GM23338 (cell line): ENCODE results near the gene ANXA7. TPM values are rescaled to one million over a fixed set of nuclear protein-coding genes. Genes with fewer than 3 reads are reported as not detected.

Source experiments
- ATAC-seq: fragments of 200-7000 bp; cut with Tn5 transposase; 3 replicates; pipeline ENCODE4 v1.9.1; 2020
- DNase-seq: peaks from one replicate; pipeline ENCODE4 v3.0.0-alpha.2; 2015; ENCODE audit warnings: low spot score
- H2AFZ ChIP-seq: fragments of 200-600 bp; sonication (generic); 2 replicates; pipeline ENCODE4 v1.8.0; 2016; ENCODE audit warnings: antibody characterized with exemption, mild to moderate bottlenecking, moderate library complexity
- H3F3A ChIP-seq: fragments of 200-600 bp; sonication (generic); replicated peaks from 2 replicates; pipeline ENCODE4 v1.8.0; 2017; ENCODE audit warnings: antibody characterized with exemption, mixed run types, low read depth
- H3K27ac ChIP-seq: fragments of 200-600 bp; sonication (generic); 2 replicates; pipeline ENCODE4 v1.6.1; 2016; ENCODE audit warnings: low read depth
- H3K27me3 ChIP-seq: fragments of 200-600 bp; sonication (generic); 2 replicates; pipeline ENCODE4 v1.8.0; 2016; ENCODE audit warnings: mild to moderate bottlenecking, mixed run types, moderate library complexity; ENCODE audit not compliant: insufficient read depth
- H3K36me3 ChIP-seq: fragments of 200-600 bp; sonication (generic); 2 replicates; pipeline ENCODE4 v1.8.0; 2016; ENCODE audit warnings: mild to moderate bottlenecking; ENCODE audit not compliant: insufficient read depth
- H3K4me1 ChIP-seq: fragments of 200-600 bp; sonication (generic); 2 replicates; pipeline ENCODE4 v1.8.0; 2016; ENCODE audit warnings: mild to moderate bottlenecking, moderate library complexity; ENCODE audit not compliant: insufficient read depth
- H3K4me2 ChIP-seq: fragments of 200-600 bp; sonication (generic); 2 replicates; pipeline ENCODE4 v1.7.1; 2017; ENCODE audit warnings: mixed run types
- H3K4me3 ChIP-seq: fragments of 200-600 bp; sonication (generic); 2 replicates; pipeline ENCODE4 v1.6.1; 2016; ENCODE audit warnings: mixed run types
- H3K79me2 ChIP-seq: fragments of 200-600 bp; sonication (generic); replicated peaks from 2 replicates; pipeline ENCODE4 v1.8.0; 2017; ENCODE audit warnings: mild to moderate bottlenecking; ENCODE audit not compliant: insufficient read depth
- H3K9me2 ChIP-seq: fragments of 200-600 bp; sonication (generic); 2 replicates; pipeline ENCODE4 v1.8.0; 2017; ENCODE audit not compliant: insufficient read depth
- H4K20me1 ChIP-seq: fragments of 200-600 bp; sonication (generic); replicated peaks from 2 replicates; pipeline ENCODE4 v1.8.0; 2017; ENCODE audit warnings: mild to moderate bottlenecking; ENCODE audit not compliant: insufficient read depth
- H3K27ac Mint-ChIP-seq: 2 replicates; pipeline ENCODE4 v1.8.0; 2020; ENCODE audit warnings: inconsistent platforms, mild to moderate bottlenecking, moderate library complexity, mixed read lengths
- H3K27me3 Mint-ChIP-seq: 3 replicates; pipeline ENCODE4 v1.8.0; 2022; ENCODE audit warnings: low read depth, mild to moderate bottlenecking, moderate library complexity, mixed read lengths, inconsistent platforms; ENCODE audit not compliant: insufficient read depth, poor library complexity
- H3K36me3 Mint-ChIP-seq: 3 replicates; pipeline ENCODE4 v1.8.0; 2021; ENCODE audit warnings: low read depth, mild to moderate bottlenecking, inconsistent platforms, moderate library complexity, mixed read lengths
- H3K4me1 Mint-ChIP-seq: 3 replicates; pipeline ENCODE4 v1.8.0; 2020; ENCODE audit warnings: mild to moderate bottlenecking, inconsistent platforms, mixed read lengths
- H3K4me3 Mint-ChIP-seq: 3 replicates; pipeline ENCODE4 v1.8.0; 2021; ENCODE audit warnings: moderate library complexity, mild to moderate bottlenecking, inconsistent platforms, mixed read lengths
- H3K9me3 Mint-ChIP-seq: 3 replicates; pipeline ENCODE4 v1.8.0; 2020; ENCODE audit warnings: moderate library complexity, mild to moderate bottlenecking, inconsistent platforms, mixed read lengths
- JUNB ChIP-seq: IDR thresholded peaks from one replicate; pipeline ENCODE4 v1.6.1; 2016; ENCODE audit warnings: antibody characterized with exemption; ENCODE audit not compliant: unreplicated experiment
- ZNF114 ChIP-seq: fragments of 250-450 bp; sonication (Bioruptor Pico); IDR thresholded peaks from 2 replicates; pipeline ENCODE4 v1.5.0; 2020; ENCODE audit warnings: mild to moderate bottlenecking, moderate library complexity
- ZNF462 ChIP-seq: fragments of 250-450 bp; sonication (Bioruptor Pico); IDR thresholded peaks from 2 replicates; pipeline ENCODE4 v1.5.0; 2020; ENCODE audit warnings: mild to moderate bottlenecking, moderate library complexity
- polyA plus RNA-seq: library from polyadenylated mRNA; unstranded; fragments of >200 nt; fragmentation: Nextera tagmentation; extraction: Ambion mirVana; gene quantifications from 2 replicates; pipeline ENCODE4 v1.2.1, GENCODE V29; 2016
- total RNA-seq: library from RNA; depleted of rRNA; stranded (reverse); fragments of >200 nt; shearing (Covaris generic); gene quantifications from 2 replicates; pipeline ENCODE4 v1.2.3, GENCODE V29; 2014
- TF ChIP-seq, protein P1 (sequence below): IDR thresholded peaks from one replicate; pipeline ENCODE4 v1.6.1; 2018; ENCODE audit warnings: antibody characterized with exemption; ENCODE audit not compliant: unreplicated experiment

ANXA7 gene
- total and polyA plus RNA-seq, 2 experiments from 2014 or later: 63.7 to 80.1 TPM

DNA sequence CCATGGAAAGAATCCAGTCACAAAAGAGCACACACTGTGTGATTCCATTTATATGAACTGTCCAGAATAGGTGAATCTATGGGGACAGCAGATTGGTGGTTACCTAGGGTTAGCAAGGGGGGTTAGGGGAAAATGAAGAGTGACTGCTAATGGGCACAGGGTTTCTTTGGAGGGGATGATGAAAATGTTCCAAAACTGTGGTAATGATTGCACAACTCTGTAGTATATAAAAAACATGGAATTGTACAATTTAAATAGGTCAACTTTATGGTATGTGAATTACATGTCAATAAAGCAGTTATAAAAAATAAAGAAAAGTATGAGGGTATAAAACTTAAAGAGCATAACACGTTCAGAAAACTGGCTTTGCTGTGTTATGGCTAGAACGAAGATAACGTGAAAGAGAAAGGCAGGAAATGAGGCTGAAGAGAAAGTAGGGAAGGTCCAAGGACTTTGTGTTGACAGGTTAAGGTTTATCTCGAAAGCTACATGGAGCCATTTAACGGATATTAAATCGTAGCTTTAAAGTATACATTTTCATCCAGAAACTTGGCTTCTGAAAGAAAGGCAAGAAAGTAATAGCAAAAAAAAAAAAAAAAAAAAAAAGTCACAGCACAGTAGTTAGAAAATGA, 45.9 kb upstream of the ANXA7 start (continued):
- TF ChIP-seq ZNF462 (CRISPR knock-in tag) (no peak), ZNF114 (CRISPR knock-in tag) (no peak)

GRCh38 chr10:73456187-73456890, 42.5 kb upstream of the ANXA7 start:
- no peak overlapping the region for H2AFZ ChIP-seq
- H3K4me2 ChIP-seq: no peak overlapping the region
- Mint-ChIP-seq H3K4me3 (no peak overlapping the region), H3K9me3 (no peaks in the 10 kb centered on the region), H3K27ac (no peak overlapping the region), H3K36me3 (peaks cover 2% of the 10 kb centered on the region; the same call in 2 of the 3 replicates), H3K4me1 (peaks cover 6% of the 10 kb centered on the region; the same call in 2 of the 3 replicates), H3K27me3 (no peaks in the 10 kb centered on the region)
- no peak overlapping the region for H3K27ac ChIP-seq
- no peaks in the 10 kb centered on the region for H3F3A ChIP-seq
- no peaks in the 10 kb centered on the region for H3K36me3 ChIP-seq
- no peaks in the 10 kb centered on the region for H3K79me2 ChIP-seq
- H3K9me2 ChIP-seq: no peaks in the 10 kb centered on the region
- ATAC-seq (no peak), DNase-seq (no peak)
- no peaks in the 10 kb centered on the region for H3K27me3 ChIP-seq
- TF ChIP-seq, protein P1, sequence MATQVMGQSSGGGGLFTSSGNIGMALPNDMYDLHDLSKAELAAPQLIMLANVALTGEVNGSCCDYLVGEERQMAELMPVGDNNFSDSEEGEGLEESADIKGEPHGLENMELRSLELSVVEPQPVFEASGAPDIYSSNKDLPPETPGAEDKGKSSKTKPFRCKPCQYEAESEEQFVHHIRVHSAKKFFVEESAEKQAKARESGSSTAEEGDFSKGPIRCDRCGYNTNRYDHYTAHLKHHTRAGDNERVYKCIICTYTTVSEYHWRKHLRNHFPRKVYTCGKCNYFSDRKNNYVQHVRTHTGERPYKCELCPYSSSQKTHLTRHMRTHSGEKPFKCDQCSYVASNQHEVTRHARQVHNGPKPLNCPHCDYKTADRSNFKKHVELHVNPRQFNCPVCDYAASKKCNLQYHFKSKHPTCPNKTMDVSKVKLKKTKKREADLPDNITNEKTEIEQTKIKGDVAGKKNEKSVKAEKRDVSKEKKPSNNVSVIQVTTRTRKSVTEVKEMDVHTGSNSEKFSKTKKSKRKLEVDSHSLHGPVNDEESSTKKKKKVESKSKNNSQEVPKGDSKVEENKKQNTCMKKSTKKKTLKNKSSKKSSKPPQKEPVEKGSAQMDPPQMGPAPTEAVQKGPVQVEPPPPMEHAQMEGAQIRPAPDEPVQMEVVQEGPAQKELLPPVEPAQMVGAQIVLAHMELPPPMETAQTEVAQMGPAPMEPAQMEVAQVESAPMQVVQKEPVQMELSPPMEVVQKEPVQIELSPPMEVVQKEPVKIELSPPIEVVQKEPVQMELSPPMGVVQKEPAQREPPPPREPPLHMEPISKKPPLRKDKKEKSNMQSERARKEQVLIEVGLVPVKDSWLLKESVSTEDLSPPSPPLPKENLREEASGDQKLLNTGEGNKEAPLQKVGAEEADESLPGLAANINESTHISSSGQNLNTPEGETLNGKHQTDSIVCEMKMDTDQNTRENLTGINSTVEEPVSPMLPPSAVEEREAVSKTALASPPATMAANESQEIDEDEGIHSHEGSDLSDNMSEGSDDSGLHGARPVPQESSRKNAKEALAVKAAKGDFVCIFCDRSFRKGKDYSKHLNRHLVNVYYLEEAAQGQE: no peak
- no peak for TF ChIP-seq JUNB
- H3K4me1 ChIP-seq: no peaks in the 10 kb centered on the region
- no peak overlapping the region for H3K4me3 ChIP-seq
- no peaks in the 10 kb centered on the region for H4K20me1 ChIP-seq
